ENCODE data around the gene MFNG.
"Not testable (repeated sequence)": the region's sequence is repeated elsewhere in the genome, so short reads cannot be mapped to it uniquely, and the experiment has no call there.

The MFNG gene

GRCh38 chr22:37473437-37473946 lies 12.7 kb downstream of the MFNG start:
- DNase-seq (ENCODE audit: low read depth) = no peak

- DNase-seq (ENCODE audit: low read depth) = no peak
Observed at GRCh38 chr22:37472418-37473006, 13.7 kb downstream of the MFNG start.

- DNase-seq (ENCODE audit: low read depth) = no peak
Observed at GRCh38 chr22:37471727-37472417, 14.3 kb downstream of the MFNG start.

- DNase-seq (ENCODE audit: low read depth) = no peak
Observed at GRCh38 chr22:37470087-37470445, 16.1 kb downstream of the MFNG start.

- DNase-seq (ENCODE audit: low read depth) = no peak
Observed at GRCh38 chr22:37469416-37470086, 16.6 kb downstream of the MFNG start.

GRCh38 chr22:37468201-37468695 lies 17.9 kb downstream of the MFNG start:
- not testable (repeated sequence) for DNase-seq (ENCODE audit: low read depth)

GRCh38 chr22:37467391-37467955 lies 18.7 kb downstream of the MFNG start:
- no peak for DNase-seq (ENCODE audit: low read depth)

GRCh38 chr22:37464181-37464580 lies 22.0 kb downstream of the MFNG start:
- no peak for DNase-seq (ENCODE audit: low read depth)

- DNase-seq (ENCODE audit: low read depth) = no peak
Observed at GRCh38 chr22:37462983-37463382, 23.2 kb downstream of the MFNG start.

- no peak for DNase-seq (ENCODE audit: low read depth)
Observed at GRCh38 chr22:37462436-37462835, 23.7 kb downstream of the MFNG start.

- DNase-seq (ENCODE audit: low read depth) = no peak
Observed at GRCh38 chr22:37461961-37462360, 24.2 kb downstream of the MFNG start.

GRCh38 chr22:37460684-37461083 lies 25.5 kb downstream of the MFNG start:
- DNase-seq (ENCODE audit: low read depth) = no peak

GRCh38 chr22:37459206-37459605 lies 27.0 kb downstream of the MFNG start:
- DNase-seq (ENCODE audit: low read depth) = no peak

GRCh38 chr22:37457093-37457893 lies 28.9 kb downstream of the MFNG start:
- no peak for DNase-seq (ENCODE audit: low read depth)

GRCh38 chr22:37456346-37456745 lies 29.8 kb downstream of the MFNG start:
- no peak for DNase-seq (ENCODE audit: low read depth)

- no peak for DNase-seq (ENCODE audit: low read depth)
Observed at GRCh38 chr22:37455896-37456295, 30.3 kb downstream of the MFNG start.

- peak; percentile 79 for DNase-seq (ENCODE audit: low read depth)
Observed at GRCh38 chr22:37454857-37455686, 31.1 kb downstream of the MFNG start.

GRCh38 chr22:37453696-37454095 lies 32.5 kb downstream of the MFNG start:
- no peak for DNase-seq (ENCODE audit: low read depth)

GRCh38 chr22:37451218-37451617 lies 35.0 kb downstream of the MFNG start:
- no peak for DNase-seq (ENCODE audit: low read depth)

- no peak for DNase-seq (ENCODE audit: low read depth)
Observed at GRCh38 chr22:37449331-37450001, 36.7 kb downstream of the MFNG start.

Data from HS-5 (cell line).